DMS153 treated with DMSO at 0.1 percent for 48 hours (cell line): ENCODE results near the gene BCAS3.
"Not testable (repeated sequence)": the region's sequence is repeated elsewhere in the genome, so short reads cannot be mapped to it uniquely, and the experiment has no call there.

ENCODE experiments used
- DNase-seq: peaks from one replicate; lab custom pipeline; 2025; ENCODE audit not compliant: unreplicated experiment; lab: John Stamatoyannopoulos, UW

Gene BCAS3

GRCh38 chr17:61431594-61432311, 754.1 kb downstream of the BCAS3 start:
- DNase-seq, result no peak

DNA sequence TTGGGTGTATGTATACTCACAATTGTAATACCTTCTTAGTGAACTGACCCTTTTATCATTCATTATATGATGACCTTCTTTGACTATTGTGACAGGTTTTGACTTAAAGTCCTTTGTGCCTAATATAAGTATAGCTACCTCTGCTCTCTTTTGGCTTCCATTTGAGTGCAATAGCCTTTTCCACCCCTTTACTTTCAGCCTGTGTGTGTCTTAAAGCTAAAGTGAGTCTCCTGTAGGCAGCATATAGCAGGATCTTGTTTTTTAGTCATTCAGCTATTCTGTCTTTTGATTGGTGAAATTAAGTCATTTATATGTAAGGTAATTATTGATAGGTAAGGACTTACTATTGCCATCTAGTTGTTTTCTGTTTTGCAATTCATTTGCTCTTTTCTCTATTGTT, 758.6 kb downstream of the BCAS3 start:
- no peak for DNase-seq

DNA sequence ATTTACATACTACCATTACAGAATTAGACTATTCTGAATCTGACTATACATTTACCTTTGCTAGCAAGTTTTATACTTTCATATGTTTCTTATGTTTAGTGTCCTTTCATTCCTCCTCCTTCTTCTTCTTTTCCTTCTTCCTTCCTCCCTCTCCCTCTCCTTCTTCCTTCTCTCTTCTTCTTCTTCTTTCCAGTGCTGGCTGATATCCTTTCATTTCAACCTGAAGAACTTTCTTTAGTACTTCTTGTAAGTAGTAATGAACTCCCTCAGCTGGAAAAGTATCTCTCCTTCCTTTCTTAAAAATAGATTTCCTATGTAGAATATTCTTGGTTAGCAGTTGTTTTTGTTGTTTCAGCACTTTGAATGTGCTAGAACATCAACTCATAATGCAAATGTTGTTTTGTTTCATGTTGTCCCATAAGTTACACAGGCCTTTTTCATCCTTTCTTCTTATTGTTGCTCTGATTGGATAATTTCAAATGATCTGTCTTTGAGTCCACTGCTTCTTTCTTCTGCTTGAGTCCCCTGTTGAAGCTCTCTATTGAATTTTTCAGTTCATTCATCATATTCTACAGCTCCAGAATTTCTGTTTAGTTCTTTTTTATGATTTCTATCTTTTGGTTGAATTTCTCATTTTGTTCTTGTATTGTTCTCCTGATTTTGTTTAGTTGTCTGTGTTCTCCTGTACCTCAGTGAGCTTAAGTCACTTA, 759.5 kb downstream of the BCAS3 start:
- DNase-seq, result no peak

DNA sequence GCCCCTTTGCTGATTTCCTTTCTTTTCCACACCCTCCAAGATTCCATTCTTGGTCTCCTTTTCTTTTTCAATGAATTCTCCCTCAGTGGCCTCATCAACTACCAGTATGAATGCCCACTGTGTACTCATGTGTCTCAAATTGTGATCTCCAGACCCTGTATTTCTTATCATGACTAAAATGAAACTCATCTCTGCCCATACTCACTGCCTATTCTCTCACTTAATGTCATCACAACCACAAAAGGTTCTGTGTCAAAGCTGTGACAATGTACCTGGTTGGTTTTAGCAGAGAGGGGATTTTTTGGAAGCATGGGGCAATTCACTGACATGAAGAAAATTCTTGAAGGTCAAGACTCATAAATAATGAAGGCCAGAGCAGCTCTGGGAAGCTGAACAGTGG, 763.0 kb downstream of the BCAS3 start:
- DNase-seq, result no peak

DNA sequence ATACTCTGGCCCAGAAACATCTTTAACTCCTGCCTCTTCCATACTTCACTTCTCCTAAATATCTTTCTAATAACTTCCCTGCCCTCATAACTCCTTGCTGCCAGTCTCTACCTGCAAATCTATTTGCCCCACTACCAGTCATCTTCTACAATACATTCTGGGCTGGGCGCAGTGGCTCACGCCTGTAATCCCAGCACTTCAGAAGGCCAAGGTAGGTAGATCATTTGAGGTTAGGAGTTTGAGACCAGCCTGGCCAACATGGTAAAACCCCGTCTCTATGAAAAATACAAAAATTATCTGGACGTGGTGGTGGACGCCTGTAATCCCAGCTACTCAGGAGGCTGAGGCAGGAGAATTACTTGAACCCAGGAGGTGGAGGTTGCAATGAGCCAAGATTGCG, 763.9 kb downstream of the BCAS3 start:
- DNase-seq, result not testable (repeated sequence)

- DNase-seq, result no peak
Observed at GRCh38 chr17:61442136-61442775, 764.6 kb downstream of the BCAS3 start.
